Lung (tissue), 12 donors: ENCODE measurements around the gene LRIT1. TPM values are rescaled to one million over a fixed set of nuclear protein-coding genes. Genes with fewer than 3 reads are reported as not detected.
A peak's percentile ranks its signal among the peaks of the same experiment; 100 is the strongest.

Experiments
- ATAC-seq: fragments of 200-7000 bp; cut with Tn5 transposase; one replicate; pipeline ENCODE4 v1.9.1; 2020; ENCODE audit warnings: moderate number of reproducible peaks; ENCODE audit not compliant: insufficient read depth, low FRiP score
- DNase-seq, 3 donors: peaks; one replicate each; pipeline ENCODE4 v3.0.0-alpha.2; 2013 to 2017
- H3K27ac ChIP-seq, 2 donors: one replicate each; pipeline ENCODE4 v1.5.1; 2013; ENCODE audit warnings: mild to moderate bottlenecking in 2 of 2, moderate library complexity in 2 of 2, control low read depth in 1 of 2, inconsistent platforms in 1 of 2, low read depth in 1 of 2, low read length in 1 of 2
- H3K27me3 ChIP-seq, 3 donors: one replicate each; pipeline ENCODE4 v1.5.1; 2013; ENCODE audit warnings: low read length in 2 of 3; ENCODE audit not compliant: control insufficient read depth in 3 of 3, insufficient read depth in 3 of 3
- H3K36me3 ChIP-seq, 4 donors: one replicate each; pipeline ENCODE4 v1.5.1; 2013; ENCODE audit warnings: low read length in 4 of 4, mild to moderate bottlenecking in 1 of 4, moderate library complexity in 1 of 4; ENCODE audit not compliant: control insufficient read depth in 4 of 4, insufficient read depth in 4 of 4
- H3K4me1 ChIP-seq, 5 donors: one replicate each; pipeline ENCODE4 v1.5.1; 2013; ENCODE audit warnings: low read length in 5 of 5, mild to moderate bottlenecking in 2 of 5, moderate library complexity in 1 of 5; ENCODE audit not compliant: control insufficient read depth in 5 of 5, insufficient read depth in 5 of 5
- H3K4me3 ChIP-seq: one replicate; pipeline ENCODE4 v1.5.1; 2013; ENCODE audit warnings: mild to moderate bottlenecking, control low read depth, moderate library complexity
- H3K9ac ChIP-seq, 2 donors: one replicate each; pipeline ENCODE4 v1.5.1; 2013; ENCODE audit warnings: low read length in 2 of 2, control low read depth in 1 of 2; ENCODE audit not compliant: insufficient read depth in 1 of 2
- H3K9me3 ChIP-seq, 4 donors: one replicate each; pipeline ENCODE4 v1.5.1; 2013; ENCODE audit warnings: low read length in 3 of 4, mild to moderate bottlenecking in 1 of 4, moderate library complexity in 1 of 4; ENCODE audit not compliant: control insufficient read depth in 4 of 4, insufficient read depth in 3 of 4
- WGBS, 2 donors: extraction: QIAGEN DNeasy Blood & Tissue Kit; methylation state at CpG; one replicate each; pipeline ENCODE4 v1.1.7; 2013; 5-methylcytosine and 5-hydroxymethylcytosine counted together
- polyA plus RNA-seq, 2 donors: library from polyadenylated mRNA; stranded (reverse); fragments of 200-250 nt; gene quantifications; one replicate each; pipeline ENCODE4 v1.2.1, GENCODE V29; 2013
- total RNA-seq, 2 donors: library from RNA; depleted of rRNA in 1 of 2; stranded (reverse); fragments of >200 nt in 1 of 2; gene quantifications; one replicate each; pipeline ENCODE4 v1.2.1, GENCODE V29; 2014 to 2021
- TF ChIP-seq, protein P1 (sequence below): IDR thresholded peaks from 2 replicates; pipeline ENCODE4 v1.5.1; 2012; ENCODE audit warnings: mild to moderate bottlenecking; ENCODE audit errors: control extremely low read depth, extremely low read depth
- donor health status: control.
- donor health status: control.
- donor health status: Bipolar disorder and iron deficiency.
- donor health status: healthy.
- donor health status: DM: yes; HTN: yes; CAD: no.

Gene LRIT1
- total and polyA plus RNA-seq, 4 donors: not detected

DNA sequence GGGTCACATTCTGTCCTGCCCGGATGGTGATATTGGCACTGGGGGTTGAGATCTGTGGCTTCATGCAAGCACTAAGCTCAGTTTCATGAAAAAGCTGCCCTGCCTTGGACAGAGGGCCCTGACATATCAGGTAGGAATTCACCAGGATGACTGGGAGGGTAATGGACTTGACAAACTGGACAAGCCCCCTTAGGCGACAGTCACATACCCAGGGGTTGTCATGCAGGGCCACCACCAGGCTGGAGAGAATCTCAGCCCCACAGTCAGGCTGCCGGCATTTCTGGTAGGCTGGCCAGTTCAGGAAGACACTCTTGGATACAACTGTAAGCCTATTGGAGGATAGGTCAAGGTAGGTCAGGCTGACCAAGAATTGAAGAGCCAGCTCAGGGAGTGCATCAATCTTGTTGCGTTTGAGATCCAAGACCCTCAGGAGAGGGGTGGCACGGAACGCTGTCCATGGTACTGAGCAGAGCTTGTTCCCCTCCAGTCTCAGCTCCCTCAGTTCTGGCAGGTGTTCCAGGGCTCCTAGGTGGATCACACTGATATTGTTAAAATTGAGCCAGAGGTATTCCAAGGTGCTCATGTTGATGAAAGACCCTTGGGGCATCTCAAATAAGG is 16.8 kb downstream of the LRIT1 start:
- DNase-seq: peak; percentile 12 to 46 (median 33)
- no peak overlapping the region for H3K9ac ChIP-seq
- H3K36me3 ChIP-seq: no peaks in the 10 kb centered on the region
- TF ChIP-seq, protein P1, sequence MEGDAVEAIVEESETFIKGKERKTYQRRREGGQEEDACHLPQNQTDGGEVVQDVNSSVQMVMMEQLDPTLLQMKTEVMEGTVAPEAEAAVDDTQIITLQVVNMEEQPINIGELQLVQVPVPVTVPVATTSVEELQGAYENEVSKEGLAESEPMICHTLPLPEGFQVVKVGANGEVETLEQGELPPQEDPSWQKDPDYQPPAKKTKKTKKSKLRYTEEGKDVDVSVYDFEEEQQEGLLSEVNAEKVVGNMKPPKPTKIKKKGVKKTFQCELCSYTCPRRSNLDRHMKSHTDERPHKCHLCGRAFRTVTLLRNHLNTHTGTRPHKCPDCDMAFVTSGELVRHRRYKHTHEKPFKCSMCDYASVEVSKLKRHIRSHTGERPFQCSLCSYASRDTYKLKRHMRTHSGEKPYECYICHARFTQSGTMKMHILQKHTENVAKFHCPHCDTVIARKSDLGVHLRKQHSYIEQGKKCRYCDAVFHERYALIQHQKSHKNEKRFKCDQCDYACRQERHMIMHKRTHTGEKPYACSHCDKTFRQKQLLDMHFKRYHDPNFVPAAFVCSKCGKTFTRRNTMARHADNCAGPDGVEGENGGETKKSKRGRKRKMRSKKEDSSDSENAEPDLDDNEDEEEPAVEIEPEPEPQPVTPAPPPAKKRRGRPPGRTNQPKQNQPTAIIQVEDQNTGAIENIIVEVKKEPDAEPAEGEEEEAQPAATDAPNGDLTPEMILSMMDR: no peak
- H3K9me3 ChIP-seq: no peaks in the 10 kb centered on the region
- ATAC-seq: no peak
- 52 to 55% methylated on average over 6 of the region's 6 CpGs for WGBS, 2 donors
- no peaks in the 10 kb centered on the region for H3K27me3 ChIP-seq
- H3K4me3 ChIP-seq: no peak overlapping the region
- no peak overlapping the region for H3K27ac ChIP-seq
- no peaks in the 10 kb centered on the region for H3K4me1 ChIP-seq

DNA sequence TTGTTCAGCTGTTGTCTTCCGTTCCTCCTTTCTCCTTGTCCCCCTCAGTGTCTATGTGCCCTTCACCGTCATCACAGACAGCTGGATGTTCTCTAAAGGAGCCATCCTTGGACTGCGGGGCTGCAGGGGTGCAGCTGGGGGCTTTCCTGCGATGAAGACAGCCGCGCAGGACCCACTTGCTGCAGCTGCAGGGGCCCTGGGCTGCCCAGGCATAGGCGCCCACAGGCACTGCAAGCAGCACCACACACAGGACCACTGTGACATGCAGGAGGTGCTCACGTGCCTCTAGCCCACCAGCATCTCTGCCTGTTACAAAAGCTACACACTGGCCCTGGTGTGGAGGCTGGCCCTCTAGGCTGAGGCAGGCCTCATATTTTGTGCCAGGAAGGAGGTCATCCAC is 19.4 kb downstream of the LRIT1 start:
- WGBS, 2 donors: 73 to 87% methylated on average over 8 of the region's 8 CpGs
- TF ChIP-seq, protein P1: no peak
- no peak for ATAC-seq
- Histone ChIP-seq H3K9ac (no peak overlapping the region), H3K9me3 (peaks cover 0 to 3% (median 0%) of the 10 kb centered on the region in 4 donors), H3K4me3 (no peak overlapping the region), H3K36me3 (no peaks in the 10 kb centered on the region), H3K4me1 (no peaks in the 10 kb centered on the region), H3K27me3 (no peaks in the 10 kb centered on the region), H3K27ac (no peak overlapping the region)
- no peak for DNase-seq

DNA sequence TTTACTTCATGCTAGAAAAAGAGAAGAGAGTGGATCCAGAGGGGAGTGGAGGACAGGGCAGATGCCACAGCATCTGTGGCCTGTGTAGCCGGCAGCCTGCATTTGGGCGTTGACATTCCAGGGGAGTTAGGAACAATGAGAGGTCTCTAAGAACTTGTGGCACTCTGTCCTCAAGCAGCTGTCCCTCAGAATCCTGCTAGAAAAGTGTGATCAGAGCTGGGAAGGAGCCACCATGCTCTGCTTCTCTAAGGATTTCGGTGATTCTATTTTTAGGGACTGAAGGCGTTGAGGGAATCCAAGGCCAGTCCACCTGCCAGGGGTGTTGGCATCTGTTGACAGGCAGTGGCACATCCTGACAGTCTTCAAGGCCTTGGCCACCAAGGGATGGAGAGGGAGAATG is 23.6 kb downstream of the LRIT1 start:
- TF ChIP-seq, protein P1: no peak
- H3K9ac ChIP-seq: no peak overlapping the region
- no peak overlapping the region for H3K4me3 ChIP-seq
- no peaks in the 10 kb centered on the region for H3K27me3 ChIP-seq
- no peaks in the 10 kb centered on the region for H3K4me1 ChIP-seq
- ATAC-seq (no peak), DNase-seq (no peak)
- H3K36me3 ChIP-seq: no peaks in the 10 kb centered on the region
- WGBS, 2 donors: 92 to 95% methylated on average over 4 of the region's 4 CpGs
- peaks cover 0 to 3% (median 0%) of the 10 kb centered on the region in 4 donors for H3K9me3 ChIP-seq
- no peak overlapping the region for H3K27ac ChIP-seq

DNA sequence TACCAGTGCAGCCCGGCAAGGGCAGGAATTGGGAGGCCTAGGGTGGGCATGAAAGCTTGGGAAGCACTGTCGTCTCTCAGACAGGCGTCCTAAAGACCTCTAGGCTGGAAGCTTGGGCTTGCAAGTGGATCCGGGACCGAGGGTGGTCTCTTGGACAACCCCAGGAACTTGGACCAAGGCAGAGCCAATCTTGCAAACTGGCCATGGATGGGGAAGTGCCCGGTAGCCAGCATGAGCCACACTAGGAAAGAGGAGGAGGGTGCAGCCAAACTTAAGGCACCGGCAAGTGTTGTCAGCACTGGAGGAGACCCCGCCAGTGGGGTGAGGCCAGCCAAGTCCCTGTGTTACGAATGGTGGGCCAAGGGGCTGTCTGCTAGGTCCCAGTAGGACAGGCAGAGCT is 24.5 kb downstream of the LRIT1 start:
- 89 to 94% methylated on average over 9 of the region's 9 CpGs for WGBS, 2 donors
- no peaks in the 10 kb centered on the region for H3K27me3 ChIP-seq

More for the DNA sequence above, 24.5 kb downstream of the LRIT1 start:
- H3K4me1 ChIP-seq: no peaks in the 10 kb centered on the region
- DNase-seq (no peak), ATAC-seq (no peak)
- H3K36me3 ChIP-seq: no peaks in the 10 kb centered on the region
- TF ChIP-seq, protein P1: no peak
- H3K4me3 ChIP-seq: no peak overlapping the region
- H3K9ac ChIP-seq: no peak overlapping the region
- H3K27ac ChIP-seq: no peak overlapping the region
- H3K9me3 ChIP-seq: peaks cover 0 to 3% (median 0%) of the 10 kb centered on the region in 4 donors
